GM23338 (cell line): ENCODE results near the gene ERCC1. TPM values are rescaled to one million over a fixed set of nuclear protein-coding genes. Genes with fewer than 3 reads are reported as not detected.
A peak's percentile ranks its signal among the peaks of the same experiment; 100 is the strongest.
"Not testable (repeated sequence)": the region's sequence is repeated elsewhere in the genome, so short reads cannot be mapped to it uniquely, and the experiment has no call there.

ENCODE experiments used
- ATAC-seq: fragments of 200-7000 bp; cut with Tn5 transposase; 3 replicates; pipeline ENCODE4 v1.9.1; 2020
- DNase-seq: peaks from one replicate; pipeline ENCODE4 v3.0.0-alpha.2; 2015; ENCODE audit warnings: low spot score
- H2AFZ ChIP-seq: fragments of 200-600 bp; sonication (generic); 2 replicates; pipeline ENCODE4 v1.8.0; 2016; ENCODE audit warnings: antibody characterized with exemption, mild to moderate bottlenecking, moderate library complexity
- H3F3A ChIP-seq: fragments of 200-600 bp; sonication (generic); replicated peaks from 2 replicates; pipeline ENCODE4 v1.8.0; 2017; ENCODE audit warnings: antibody characterized with exemption, mixed run types, low read depth
- H3K27ac ChIP-seq: fragments of 200-600 bp; sonication (generic); 2 replicates; pipeline ENCODE4 v1.6.1; 2016; ENCODE audit warnings: low read depth
- H3K27me3 ChIP-seq: fragments of 200-600 bp; sonication (generic); 2 replicates; pipeline ENCODE4 v1.8.0; 2016; ENCODE audit warnings: mild to moderate bottlenecking, mixed run types, moderate library complexity; ENCODE audit not compliant: insufficient read depth
- H3K36me3 ChIP-seq: fragments of 200-600 bp; sonication (generic); 2 replicates; pipeline ENCODE4 v1.8.0; 2016; ENCODE audit warnings: mild to moderate bottlenecking; ENCODE audit not compliant: insufficient read depth
- H3K4me1 ChIP-seq: fragments of 200-600 bp; sonication (generic); 2 replicates; pipeline ENCODE4 v1.8.0; 2016; ENCODE audit warnings: mild to moderate bottlenecking, moderate library complexity; ENCODE audit not compliant: insufficient read depth
- H3K4me2 ChIP-seq: fragments of 200-600 bp; sonication (generic); 2 replicates; pipeline ENCODE4 v1.7.1; 2017; ENCODE audit warnings: mixed run types
- H3K4me3 ChIP-seq: fragments of 200-600 bp; sonication (generic); 2 replicates; pipeline ENCODE4 v1.6.1; 2016; ENCODE audit warnings: mixed run types
- H3K79me2 ChIP-seq: fragments of 200-600 bp; sonication (generic); replicated peaks from 2 replicates; pipeline ENCODE4 v1.8.0; 2017; ENCODE audit warnings: mild to moderate bottlenecking; ENCODE audit not compliant: insufficient read depth
- H3K9me2 ChIP-seq: fragments of 200-600 bp; sonication (generic); 2 replicates; pipeline ENCODE4 v1.8.0; 2017; ENCODE audit not compliant: insufficient read depth
- H4K20me1 ChIP-seq: fragments of 200-600 bp; sonication (generic); replicated peaks from 2 replicates; pipeline ENCODE4 v1.8.0; 2017; ENCODE audit warnings: mild to moderate bottlenecking; ENCODE audit not compliant: insufficient read depth
- H3K27ac Mint-ChIP-seq: 2 replicates; pipeline ENCODE4 v1.8.0; 2020; ENCODE audit warnings: inconsistent platforms, mild to moderate bottlenecking, moderate library complexity, mixed read lengths
- H3K27me3 Mint-ChIP-seq: 3 replicates; pipeline ENCODE4 v1.8.0; 2022; ENCODE audit warnings: low read depth, mild to moderate bottlenecking, moderate library complexity, mixed read lengths, inconsistent platforms; ENCODE audit not compliant: insufficient read depth, poor library complexity
- H3K36me3 Mint-ChIP-seq: 3 replicates; pipeline ENCODE4 v1.8.0; 2021; ENCODE audit warnings: low read depth, mild to moderate bottlenecking, inconsistent platforms, moderate library complexity, mixed read lengths
- H3K4me1 Mint-ChIP-seq: 3 replicates; pipeline ENCODE4 v1.8.0; 2020; ENCODE audit warnings: mild to moderate bottlenecking, inconsistent platforms, mixed read lengths
- H3K4me3 Mint-ChIP-seq: 3 replicates; pipeline ENCODE4 v1.8.0; 2021; ENCODE audit warnings: moderate library complexity, mild to moderate bottlenecking, inconsistent platforms, mixed read lengths
- H3K9me3 Mint-ChIP-seq: 3 replicates; pipeline ENCODE4 v1.8.0; 2020; ENCODE audit warnings: moderate library complexity, mild to moderate bottlenecking, inconsistent platforms, mixed read lengths
- CREB1 ChIP-seq: fragments of 250-450 bp; sonication (Bioruptor Pico); IDR thresholded peaks from 2 replicates; pipeline ENCODE4 v1.5.0; 2020; ENCODE audit warnings: low read depth, mild to moderate bottlenecking, moderate library complexity
- EZH2 ChIP-seq: fragments of 200-600 bp; sonication (generic); IDR thresholded peaks from one replicate; pipeline ENCODE4 v1.8.0; 2017; ENCODE audit warnings: antibody characterized with exemption, mild to moderate bottlenecking, low read depth; ENCODE audit not compliant: unreplicated experiment
- NANOG ChIP-seq: IDR thresholded peaks from 2 replicates; pipeline ENCODE4 v1.6.1; 2016; ENCODE audit warnings: antibody characterized with exemption, borderline replicate concordance
- POLR2AphosphoS5 ChIP-seq: IDR thresholded peaks from 2 replicates; pipeline ENCODE4 v1.6.1; 2016; ENCODE audit warnings: antibody characterized with exemption, low read depth
- ZNF331 ChIP-seq: fragments of 250-450 bp; sonication (Bioruptor Pico); IDR thresholded peaks from 2 replicates; pipeline ENCODE4 v1.5.0; 2020; ENCODE audit warnings: low read depth, mild to moderate bottlenecking, moderate library complexity
- polyA plus RNA-seq: library from polyadenylated mRNA; unstranded; fragments of >200 nt; fragmentation: Nextera tagmentation; extraction: Ambion mirVana; gene quantifications from 2 replicates; pipeline ENCODE4 v1.2.1, GENCODE V29; 2016
- total RNA-seq: library from RNA; depleted of rRNA; stranded (reverse); fragments of >200 nt; shearing (Covaris generic); gene quantifications from 2 replicates; pipeline ENCODE4 v1.2.3, GENCODE V29; 2014
- TF ChIP-seq, protein P1 (sequence below), 2 experiments: fragments of 200-600 bp in 1 of 2; sonication (generic) in 1 of 2; conservative IDR thresholded peaks; 2 replicates each; pipeline versions ENCODE4 v1.5.1 to v1.6.1; 2016 to 2017; ENCODE audit warnings: antibody characterized with exemption in 2 of 2, low read depth in 2 of 2, mild to moderate bottlenecking in 2 of 2, moderate library complexity in 1 of 2
- TF ChIP-seq, protein P2 (sequence below): IDR thresholded peaks from one replicate; pipeline ENCODE4 v1.6.1; 2018; ENCODE audit warnings: antibody characterized with exemption; ENCODE audit not compliant: unreplicated experiment

The ERCC1 gene
- total and polyA plus RNA-seq, 2 experiments from 2014 or later: 39.0 to 52.3 TPM

DNA sequence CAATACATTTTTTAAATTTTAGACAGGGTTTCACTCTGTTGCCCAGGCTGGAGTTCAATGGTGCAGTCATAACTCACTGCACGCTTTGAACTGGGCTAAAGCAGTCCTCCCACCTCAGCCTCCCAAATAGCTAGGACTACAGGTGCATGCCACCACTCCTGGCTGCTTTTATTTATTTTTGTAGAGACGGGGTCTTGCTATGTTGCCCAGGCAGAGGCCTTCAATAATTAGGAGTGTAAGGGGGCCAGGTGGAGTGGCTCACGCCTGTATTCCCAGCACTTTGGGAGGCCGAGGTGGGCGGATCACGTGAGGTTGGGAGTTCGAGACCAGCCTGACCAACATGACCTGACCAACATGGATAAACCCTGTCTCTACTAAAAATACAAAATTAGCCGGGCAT lies 8.8 kb upstream of the ERCC1 start:
- not testable (repeated sequence) for DNase-seq, H3F3A ChIP-seq, H3K36me3 Mint-ChIP-seq, H3K9me2 ChIP-seq, H3K27ac ChIP-seq, H4K20me1 ChIP-seq, H3K4me1 ChIP-seq, H3K4me1 Mint-ChIP-seq, H3K27me3 ChIP-seq, H3K4me2 ChIP-seq, H3K36me3 ChIP-seq, H2AFZ ChIP-seq, H3K4me3 Mint-ChIP-seq, H3K9me3 Mint-ChIP-seq, H3K4me3 ChIP-seq, ATAC-seq, H3K79me2 ChIP-seq, H3K27ac Mint-ChIP-seq, H3K27me3 Mint-ChIP-seq

DNA sequence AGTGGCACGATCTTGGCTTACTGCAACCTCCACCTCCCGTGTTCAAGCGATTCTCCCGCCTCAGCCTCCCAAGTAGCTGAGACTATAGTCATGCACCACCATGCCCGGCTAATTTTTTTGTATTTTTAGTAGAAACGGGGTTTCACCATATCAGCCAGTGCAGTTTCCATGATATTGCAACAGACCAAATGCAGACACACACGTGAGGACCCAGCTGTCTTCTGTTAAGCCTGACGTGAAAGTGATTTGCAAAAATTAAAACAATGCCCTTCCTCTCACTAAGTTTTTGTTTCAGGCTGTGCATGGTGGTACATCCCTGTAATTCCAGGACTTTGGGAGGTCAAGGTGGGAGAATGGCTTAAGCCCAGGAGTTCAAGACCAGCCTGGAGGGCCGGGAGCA lies 7.3 kb upstream of the ERCC1 start:
- DNase-seq, H3K9me3 Mint-ChIP-seq, H3K4me1 Mint-ChIP-seq, H3K27me3 Mint-ChIP-seq, H3K4me3 Mint-ChIP-seq, H3K9me2 ChIP-seq, H3K27ac ChIP-seq, H3K4me2 ChIP-seq, ATAC-seq, H3K79me2 ChIP-seq, H3K27ac Mint-ChIP-seq, H3K27me3 ChIP-seq, H3F3A ChIP-seq, H4K20me1 ChIP-seq, H3K36me3 ChIP-seq, H3K4me3 ChIP-seq, H3K36me3 Mint-ChIP-seq, H3K4me1 ChIP-seq, H2AFZ ChIP-seq: not testable (repeated sequence)

DNA sequence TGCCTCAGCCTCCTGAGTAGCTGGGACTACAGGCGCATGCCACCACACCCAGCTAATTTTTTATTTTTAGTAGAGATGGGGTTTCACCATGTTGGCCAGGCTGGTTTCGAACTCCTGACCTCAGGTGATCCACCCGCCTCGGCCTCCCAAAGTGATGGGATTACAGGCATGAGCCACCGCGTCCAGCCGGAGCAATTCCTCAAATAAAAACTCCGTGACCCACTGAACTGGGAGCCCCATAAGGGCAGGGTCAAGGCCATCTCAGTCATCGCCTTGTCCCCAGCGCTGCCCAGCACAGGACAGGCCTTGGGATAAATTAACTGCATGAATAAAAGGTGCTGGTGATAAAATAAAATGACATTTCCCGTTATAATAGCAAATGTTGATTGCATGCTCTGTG lies 6.2 kb upstream of the ERCC1 start:
- H3K79me2 ChIP-seq, H3K9me3 Mint-ChIP-seq, H3K4me1 ChIP-seq, H3K27me3 Mint-ChIP-seq, DNase-seq, H3K4me1 Mint-ChIP-seq, H3K4me3 Mint-ChIP-seq, ATAC-seq, H3K36me3 Mint-ChIP-seq, H3K4me3 ChIP-seq, H3K27ac ChIP-seq, H4K20me1 ChIP-seq, H3K4me2 ChIP-seq, H2AFZ ChIP-seq, H3K9me2 ChIP-seq, H3K27me3 ChIP-seq, H3K27ac Mint-ChIP-seq, H3K36me3 ChIP-seq: not testable (repeated sequence)
- H3F3A ChIP-seq: peaks cover 11% of the 10 kb centered on the region; the same call in 1 of the 2 replicates

DNA sequence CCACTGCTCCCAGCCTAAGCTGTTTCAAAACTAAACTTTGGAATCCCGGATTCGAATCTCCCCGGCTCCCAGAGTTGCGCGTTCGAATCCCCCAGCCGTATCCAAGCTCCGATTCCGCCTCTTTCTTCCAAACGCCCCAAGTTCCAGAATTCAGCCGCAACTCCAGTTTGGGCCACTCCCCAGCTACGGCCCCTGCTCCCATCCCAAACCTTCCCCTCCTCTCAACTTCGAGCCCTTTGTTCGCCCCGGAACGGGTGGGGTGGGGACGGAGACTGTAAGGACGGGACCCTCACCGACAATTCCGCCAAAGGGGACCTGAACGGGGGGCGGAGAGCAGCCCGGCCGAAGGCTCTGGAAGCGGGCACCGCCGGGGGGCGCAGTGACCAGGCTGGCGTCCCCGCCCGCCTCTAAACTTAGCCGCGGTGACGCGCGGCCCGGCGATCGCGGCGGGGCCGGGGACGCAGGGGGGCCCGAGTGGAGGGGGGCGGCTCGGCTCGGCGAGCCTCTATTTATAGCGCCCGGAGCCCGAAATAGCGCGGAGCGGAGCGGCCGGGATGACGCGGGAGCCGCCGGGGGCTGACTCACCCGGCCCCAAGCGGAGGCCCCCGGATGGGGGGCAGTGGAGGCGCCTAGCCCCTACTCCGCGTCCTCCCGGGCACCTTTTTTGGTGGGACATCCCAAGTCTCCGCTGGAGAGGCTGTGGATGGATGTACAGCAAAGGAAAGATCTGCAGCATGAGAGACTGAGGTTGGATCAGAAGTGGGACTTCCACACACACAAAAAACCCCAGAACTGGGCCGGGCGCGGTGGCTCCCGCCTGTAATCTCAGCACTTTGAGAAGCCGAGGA lies 4.9 kb upstream of the ERCC1 start:
- Mint-ChIP-seq H3K36me3 (no peaks in the 10 kb centered on the region), H3K9me3 (no peaks in the 10 kb centered on the region), H3K4me3 (peak overlapping the region; percentile 82), H3K27ac (peak overlapping the region; percentile 86), H3K4me1 (peaks cover 12% of the 10 kb centered on the region), H3K27me3 (peaks cover 6% of the 10 kb centered on the region)
- H4K20me1 ChIP-seq: no peaks in the 10 kb centered on the region
- H3K36me3 ChIP-seq: no peaks in the 10 kb centered on the region
- peak overlapping the region; percentile 97 for H2AFZ ChIP-seq
- peak; percentile 31 for ATAC-seq
- no peaks in the 10 kb centered on the region for H3K9me2 ChIP-seq
- H3K4me2 ChIP-seq: peak overlapping the region; percentile 84
- peak overlapping the region; percentile 81 for H3K4me3 ChIP-seq
- H3K27me3 ChIP-seq: no peaks in the 10 kb centered on the region
- H3K27ac ChIP-seq: no peak overlapping the region
- peaks cover 20% of the 10 kb centered on the region; the same call in 1 of the 2 replicates for H3F3A ChIP-seq
- H3K79me2 ChIP-seq: no peaks in the 10 kb centered on the region
- DNase-seq: peak; percentile 84
- H3K4me1 ChIP-seq: peaks cover 10% of the 10 kb centered on the region; the same call in 1 of the 2 replicates
- no peak for TF ChIP-seq ZNF331 (CRISPR knock-in tag)
- TF ChIP-seq POLR2AphosphoS5: 0 out of 2 replicates have a peak, but pooled peaks have one; percentile 24
- TF ChIP-seq, protein P1, sequence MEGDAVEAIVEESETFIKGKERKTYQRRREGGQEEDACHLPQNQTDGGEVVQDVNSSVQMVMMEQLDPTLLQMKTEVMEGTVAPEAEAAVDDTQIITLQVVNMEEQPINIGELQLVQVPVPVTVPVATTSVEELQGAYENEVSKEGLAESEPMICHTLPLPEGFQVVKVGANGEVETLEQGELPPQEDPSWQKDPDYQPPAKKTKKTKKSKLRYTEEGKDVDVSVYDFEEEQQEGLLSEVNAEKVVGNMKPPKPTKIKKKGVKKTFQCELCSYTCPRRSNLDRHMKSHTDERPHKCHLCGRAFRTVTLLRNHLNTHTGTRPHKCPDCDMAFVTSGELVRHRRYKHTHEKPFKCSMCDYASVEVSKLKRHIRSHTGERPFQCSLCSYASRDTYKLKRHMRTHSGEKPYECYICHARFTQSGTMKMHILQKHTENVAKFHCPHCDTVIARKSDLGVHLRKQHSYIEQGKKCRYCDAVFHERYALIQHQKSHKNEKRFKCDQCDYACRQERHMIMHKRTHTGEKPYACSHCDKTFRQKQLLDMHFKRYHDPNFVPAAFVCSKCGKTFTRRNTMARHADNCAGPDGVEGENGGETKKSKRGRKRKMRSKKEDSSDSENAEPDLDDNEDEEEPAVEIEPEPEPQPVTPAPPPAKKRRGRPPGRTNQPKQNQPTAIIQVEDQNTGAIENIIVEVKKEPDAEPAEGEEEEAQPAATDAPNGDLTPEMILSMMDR (conservative IDR thresholded peaks at IDR 0.05; ENCODE audit: low read depth in 2 of 2): peak; percentile 60 to 65
- TF ChIP-seq NANOG: no peak
- no peak for TF ChIP-seq EZH2
- TF ChIP-seq, protein P2, sequence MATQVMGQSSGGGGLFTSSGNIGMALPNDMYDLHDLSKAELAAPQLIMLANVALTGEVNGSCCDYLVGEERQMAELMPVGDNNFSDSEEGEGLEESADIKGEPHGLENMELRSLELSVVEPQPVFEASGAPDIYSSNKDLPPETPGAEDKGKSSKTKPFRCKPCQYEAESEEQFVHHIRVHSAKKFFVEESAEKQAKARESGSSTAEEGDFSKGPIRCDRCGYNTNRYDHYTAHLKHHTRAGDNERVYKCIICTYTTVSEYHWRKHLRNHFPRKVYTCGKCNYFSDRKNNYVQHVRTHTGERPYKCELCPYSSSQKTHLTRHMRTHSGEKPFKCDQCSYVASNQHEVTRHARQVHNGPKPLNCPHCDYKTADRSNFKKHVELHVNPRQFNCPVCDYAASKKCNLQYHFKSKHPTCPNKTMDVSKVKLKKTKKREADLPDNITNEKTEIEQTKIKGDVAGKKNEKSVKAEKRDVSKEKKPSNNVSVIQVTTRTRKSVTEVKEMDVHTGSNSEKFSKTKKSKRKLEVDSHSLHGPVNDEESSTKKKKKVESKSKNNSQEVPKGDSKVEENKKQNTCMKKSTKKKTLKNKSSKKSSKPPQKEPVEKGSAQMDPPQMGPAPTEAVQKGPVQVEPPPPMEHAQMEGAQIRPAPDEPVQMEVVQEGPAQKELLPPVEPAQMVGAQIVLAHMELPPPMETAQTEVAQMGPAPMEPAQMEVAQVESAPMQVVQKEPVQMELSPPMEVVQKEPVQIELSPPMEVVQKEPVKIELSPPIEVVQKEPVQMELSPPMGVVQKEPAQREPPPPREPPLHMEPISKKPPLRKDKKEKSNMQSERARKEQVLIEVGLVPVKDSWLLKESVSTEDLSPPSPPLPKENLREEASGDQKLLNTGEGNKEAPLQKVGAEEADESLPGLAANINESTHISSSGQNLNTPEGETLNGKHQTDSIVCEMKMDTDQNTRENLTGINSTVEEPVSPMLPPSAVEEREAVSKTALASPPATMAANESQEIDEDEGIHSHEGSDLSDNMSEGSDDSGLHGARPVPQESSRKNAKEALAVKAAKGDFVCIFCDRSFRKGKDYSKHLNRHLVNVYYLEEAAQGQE: no peak
- TF ChIP-seq CREB1 (CRISPR knock-in tag): peak; percentile 65
